ENCODE measurements around the gene PCNP.
"Not testable (repeated sequence)": the region's sequence is repeated elsewhere in the genome, so short reads cannot be mapped to it uniquely, and the experiment has no call there.

Gene PCNP

DNA sequence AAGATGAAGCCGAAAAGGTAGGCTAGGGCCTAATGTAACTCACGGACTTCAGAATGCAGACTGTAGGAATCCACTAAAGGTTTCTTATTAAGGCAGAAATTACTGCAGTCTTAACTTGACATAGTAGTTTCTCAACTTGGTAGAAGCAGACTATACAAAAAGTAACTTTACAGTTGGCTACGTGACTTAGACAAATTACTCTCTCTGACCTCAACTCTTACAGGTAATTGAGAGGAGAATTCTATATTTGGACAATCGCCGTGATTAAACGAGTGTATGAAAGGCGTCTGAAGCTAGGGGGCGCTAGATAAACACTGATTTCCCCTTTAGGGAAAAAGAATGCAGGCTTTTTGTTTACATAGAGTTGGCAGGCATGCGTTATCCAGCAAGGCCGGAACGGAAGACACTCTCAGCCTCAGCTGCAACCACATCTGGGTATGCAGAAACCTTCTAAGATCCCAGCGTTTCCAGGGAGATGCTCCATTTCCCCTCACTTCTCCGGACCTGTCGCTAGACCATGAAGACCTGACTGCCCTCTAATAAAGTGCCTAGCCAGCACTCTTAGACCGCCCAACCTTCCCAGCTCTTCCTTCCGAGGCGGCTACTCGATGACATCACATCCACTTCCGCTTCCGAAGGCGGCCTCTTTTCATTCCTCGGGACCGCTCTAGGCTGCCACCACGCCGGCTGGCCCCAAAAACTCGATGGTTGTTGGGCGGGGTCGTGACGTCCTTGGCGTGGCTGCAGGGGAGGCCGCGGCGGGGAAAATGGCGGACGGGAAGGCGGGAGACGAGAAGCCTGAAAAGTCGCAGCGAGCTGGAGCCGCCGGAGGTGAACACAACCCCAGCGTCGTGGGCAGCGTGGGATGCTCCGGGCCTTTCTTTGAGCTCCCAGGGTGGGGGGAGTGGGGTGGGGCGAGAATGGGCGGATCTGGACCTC, at the start of gene PCNP:
TSS of gene PCNP (plus strand) at position 732 of the 939 bp plus-strand sequence. CDS start at position 768, 36 bp downstream.
- peak; percentile 99 for DNase-seq (ENCODE audit: low spot score)

GRCh38 chr3:101527441-101527840, 46.5 kb upstream of the PCNP start:
- no peak for DNase-seq (ENCODE audit: low spot score)

DNA sequence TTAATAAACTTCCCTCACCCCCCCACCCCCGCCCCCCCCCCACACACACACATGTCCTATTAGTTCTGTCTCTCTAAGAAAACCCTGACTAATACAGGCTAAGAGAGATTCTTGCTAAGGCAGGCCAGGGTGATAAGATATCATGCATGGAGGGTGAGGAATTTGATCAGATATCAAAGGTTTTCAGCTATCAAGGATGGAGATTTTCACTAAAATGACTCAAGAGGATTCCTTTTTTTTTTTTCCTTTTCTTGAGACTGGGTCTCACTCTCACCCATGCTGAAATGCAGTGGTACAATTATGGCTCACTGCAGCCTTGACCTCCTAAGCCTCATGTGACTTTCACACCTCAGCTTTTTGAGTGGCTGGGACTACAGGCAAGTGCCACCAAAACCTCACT, 46.1 kb upstream of the PCNP start:
- no peak for DNase-seq (ENCODE audit: low spot score)

DNA sequence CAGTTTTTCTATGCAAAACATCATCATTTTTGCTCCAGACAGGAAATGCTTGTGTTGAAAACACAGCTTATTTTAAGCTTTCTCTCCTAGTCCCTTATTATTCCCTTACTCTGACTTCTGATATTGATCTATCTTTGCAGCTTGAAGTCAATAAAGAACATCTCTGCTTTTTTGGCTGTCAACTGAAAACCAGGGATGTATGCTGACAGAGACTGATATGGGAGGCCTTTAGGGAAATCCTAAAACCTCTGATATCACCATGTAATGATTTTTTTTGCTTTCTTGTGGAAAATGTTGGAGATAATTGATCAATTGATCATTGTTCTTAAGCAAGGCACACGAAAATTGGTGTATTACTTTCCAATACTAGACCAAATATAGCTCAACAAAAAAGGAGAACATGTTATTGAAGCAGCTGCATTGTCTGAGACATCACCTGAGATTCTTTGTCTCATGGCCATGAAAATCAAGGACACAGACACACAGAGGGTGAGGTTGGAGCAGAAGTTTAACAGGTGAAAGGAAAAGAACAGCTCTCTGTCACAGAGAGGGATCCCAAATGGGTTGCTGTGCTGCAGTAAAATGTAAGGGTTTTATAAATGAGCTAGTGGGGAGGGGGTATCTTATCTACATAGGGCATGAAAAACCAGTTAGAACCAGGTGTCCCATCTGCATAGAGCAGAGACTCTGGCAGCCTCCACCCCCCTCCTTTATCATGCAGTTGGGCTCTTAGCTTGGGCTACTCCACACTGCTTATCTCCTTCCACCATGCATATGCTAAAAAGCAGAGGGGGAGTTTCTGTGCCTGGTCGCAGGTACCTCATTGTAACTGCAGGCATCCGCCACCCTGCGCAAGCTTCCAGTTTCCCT, 43.9 kb upstream of the PCNP start:
- DNase-seq (ENCODE audit: low spot score) = no peak

DNA sequence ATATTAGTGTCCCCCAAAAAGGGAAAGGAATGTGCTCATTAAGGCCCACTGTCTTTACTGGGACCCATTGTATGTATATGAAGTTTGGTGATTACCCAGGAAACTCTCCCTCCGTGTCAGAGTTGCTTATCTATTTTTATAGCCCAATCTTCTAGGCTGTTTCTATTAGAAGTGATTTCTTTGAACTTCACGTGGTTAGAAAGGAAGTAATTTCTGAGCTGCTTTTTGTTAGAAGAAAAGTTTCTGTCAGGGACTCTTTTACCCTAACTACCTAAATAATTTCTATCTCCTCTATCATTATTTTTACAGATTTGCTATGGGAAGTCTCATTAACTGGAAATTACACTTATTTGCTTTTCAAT, 43.3 kb upstream of the PCNP start:
- DNase-seq (ENCODE audit: low spot score) = no peak

GRCh38 chr3:101531473-101532086, 42.4 kb upstream of the PCNP start:
- no peak for DNase-seq (ENCODE audit: low spot score)

DNA sequence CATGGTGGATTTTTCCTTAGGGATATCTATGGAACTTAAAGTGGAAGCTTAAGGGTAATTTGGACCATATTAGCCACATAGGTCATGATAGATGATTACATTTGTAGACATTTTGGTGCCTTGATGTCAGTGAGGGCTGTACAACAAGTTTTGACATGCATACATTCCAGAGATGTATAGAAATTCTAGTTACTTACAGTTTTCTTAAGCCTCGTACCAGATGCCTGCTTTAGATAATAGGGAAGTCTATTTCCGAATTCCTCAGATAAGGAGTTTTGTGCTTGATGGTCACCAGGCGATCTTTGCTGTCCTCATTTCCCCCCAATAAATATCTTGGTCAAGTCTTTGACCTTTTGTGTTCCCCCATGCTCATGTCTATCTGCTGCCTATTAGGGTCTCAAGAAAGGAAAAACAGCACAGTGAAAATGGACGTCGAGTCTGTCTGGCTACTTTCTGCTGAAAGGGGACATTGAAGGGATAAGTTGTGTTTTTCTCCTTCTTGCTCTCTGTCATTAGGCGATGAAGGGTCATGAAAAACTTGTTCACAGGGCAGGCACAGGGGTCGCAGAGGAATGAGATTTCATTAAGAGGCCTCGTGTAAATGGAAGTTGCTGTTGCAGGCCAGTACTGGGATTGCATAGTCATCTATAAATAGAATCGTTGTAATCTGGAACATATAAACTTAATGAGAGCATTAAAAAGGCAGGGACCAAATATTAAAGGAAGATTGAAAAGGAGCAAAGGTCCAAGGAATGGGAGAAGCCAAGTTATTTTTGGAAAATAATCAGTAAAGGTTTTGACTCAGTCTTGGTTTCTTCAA, 41.0 kb upstream of the PCNP start:
- DNase-seq (ENCODE audit: low spot score) = no peak

DNA sequence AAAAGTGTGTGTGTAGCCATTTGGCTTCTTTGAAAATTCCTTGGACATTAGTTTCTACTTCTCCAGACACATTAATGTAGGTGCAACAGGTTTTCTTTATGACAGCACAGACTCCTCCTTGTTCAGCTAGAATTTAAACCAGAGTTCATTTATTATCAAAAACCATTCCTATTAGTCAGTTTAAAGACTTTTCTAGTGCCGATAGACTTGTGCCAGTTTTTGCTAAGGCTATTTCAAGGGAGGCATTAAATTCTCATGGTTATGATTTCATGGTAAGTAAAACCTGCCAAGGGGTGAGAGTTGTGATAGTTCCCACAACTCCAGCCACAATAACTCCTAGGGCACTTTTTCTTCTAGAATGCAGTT, 40.4 kb upstream of the PCNP start:
- DNase-seq (ENCODE audit: low spot score) = no peak

GRCh38 chr3:101535221-101535620, 38.8 kb upstream of the PCNP start:
- no peak for DNase-seq (ENCODE audit: low spot score)

- no peak for DNase-seq (ENCODE audit: low spot score)
These were observed 37.7 kb upstream of the PCNP start for GRCh38 chr3:101536266-101536665.

DNA sequence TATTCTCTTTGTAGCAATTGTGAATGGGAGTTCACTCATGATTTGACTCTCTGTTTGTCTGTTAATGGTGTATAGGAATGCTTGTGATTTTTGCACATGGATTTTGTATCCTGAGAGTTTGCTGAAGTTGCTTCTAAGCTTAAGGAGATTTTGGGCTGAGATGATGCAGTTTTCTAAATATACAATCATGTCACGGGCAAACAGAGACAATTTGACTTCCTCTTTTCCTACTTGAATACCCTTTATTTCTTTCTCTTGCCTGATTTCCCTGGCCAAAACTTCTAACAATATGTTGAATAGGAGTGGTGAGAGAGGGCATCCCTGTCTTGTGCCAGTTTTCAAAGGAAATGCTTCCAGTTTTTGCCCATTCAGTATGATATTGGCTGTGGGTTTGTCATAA, 37.0 kb upstream of the PCNP start:
- not testable (repeated sequence) for DNase-seq (ENCODE audit: low spot score)

DNA sequence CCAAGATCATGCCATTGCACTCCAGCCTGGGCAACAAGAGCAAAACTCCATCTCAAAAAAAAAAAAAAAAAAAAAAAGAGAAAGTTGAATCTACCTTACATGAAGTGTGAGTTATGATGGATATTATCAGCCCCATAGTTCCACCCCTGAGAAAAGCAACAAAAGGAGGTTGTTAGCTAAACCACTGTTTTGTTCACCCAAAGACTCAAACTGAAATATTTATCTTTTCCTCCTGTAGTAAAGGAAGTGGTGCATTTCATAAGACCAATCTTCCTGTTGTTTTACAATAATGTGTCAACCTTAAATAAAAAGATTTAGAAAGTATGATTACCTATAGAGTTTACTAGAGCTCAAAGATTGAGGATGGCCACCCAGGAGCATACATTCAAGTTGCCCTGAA, 31.0 kb upstream of the PCNP start:
- no peak for DNase-seq (ENCODE audit: low spot score)

- no peak for DNase-seq (ENCODE audit: low spot score)
These were observed 29.7 kb upstream of the PCNP start for GRCh38 chr3:101544161-101544850.

DNA sequence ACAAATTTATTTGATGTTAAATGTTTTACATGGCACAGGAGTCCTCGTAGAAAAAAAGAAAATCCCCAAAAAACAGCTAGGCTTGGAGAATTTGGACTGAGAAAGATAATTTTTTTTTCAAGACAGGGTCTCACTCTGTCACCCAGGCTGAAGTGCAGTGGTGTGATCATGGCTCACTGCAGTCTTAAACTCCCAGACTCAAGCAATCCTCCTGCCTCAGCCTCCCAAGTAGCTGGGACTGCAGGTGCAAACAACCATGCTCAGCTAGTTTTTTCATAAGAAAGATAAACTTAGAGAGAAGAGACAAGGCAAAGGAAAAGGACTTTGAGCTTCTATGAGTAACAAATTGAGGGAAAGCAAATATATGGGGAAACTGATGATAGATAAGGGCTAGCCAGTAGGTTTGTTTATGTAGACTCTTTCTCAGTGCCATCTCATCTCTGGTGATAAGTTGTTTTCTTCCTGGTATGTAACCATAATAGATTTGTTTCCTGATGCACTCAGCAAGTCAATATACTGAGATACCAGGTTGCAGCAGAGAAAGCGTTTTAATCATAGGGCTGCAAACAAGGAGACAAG, 25.4 kb upstream of the PCNP start:
- no peak for DNase-seq (ENCODE audit: low spot score)

DNA sequence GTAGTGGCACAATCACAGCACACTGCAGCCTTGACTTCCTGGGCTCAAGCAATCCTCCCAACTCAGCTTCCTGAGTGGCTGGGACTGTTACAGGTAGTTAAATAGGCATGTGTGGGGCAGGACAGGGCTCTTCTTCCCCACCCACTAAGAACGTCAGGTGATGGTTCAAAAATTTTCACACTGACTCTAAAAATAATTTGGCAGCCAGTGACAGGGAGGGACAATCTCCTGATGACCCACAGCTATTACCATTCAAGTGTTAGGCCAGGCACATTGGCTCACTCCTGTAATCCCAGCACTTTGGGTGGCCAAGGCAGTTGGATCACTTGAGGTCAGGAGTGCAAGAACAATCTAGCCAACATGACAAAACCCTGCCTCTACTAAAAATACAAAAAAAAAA, 24.5 kb upstream of the PCNP start:
- no peak for DNase-seq (ENCODE audit: low spot score)

- DNase-seq (ENCODE audit: low spot score) = not testable (repeated sequence)
These were observed 22.5 kb upstream of the PCNP start for GRCh38 chr3:101551359-101552081.

DNA sequence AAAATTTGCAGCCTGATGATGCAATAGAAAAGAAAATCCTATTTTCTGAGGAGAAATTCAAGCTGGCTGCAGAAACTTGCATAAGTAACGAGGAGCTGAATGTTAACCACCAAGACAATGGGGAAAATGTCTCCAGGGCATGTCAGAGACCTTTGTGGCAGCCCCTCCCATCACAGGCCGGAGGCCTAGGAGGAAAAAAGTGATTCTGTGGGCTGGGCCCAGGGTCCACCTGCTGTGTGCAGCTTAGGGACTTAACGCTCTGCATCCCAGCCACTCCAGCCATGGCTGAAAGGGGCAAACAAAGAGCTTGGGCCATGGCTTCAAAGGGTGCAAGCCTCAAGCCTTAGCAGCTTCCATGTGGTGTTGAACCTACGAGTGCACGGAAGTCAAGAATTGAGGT, 20.6 kb upstream of the PCNP start:
- DNase-seq (ENCODE audit: low spot score) = not testable (repeated sequence)

- DNase-seq (ENCODE audit: low spot score) = no peak
These were observed 17.9 kb upstream of the PCNP start for GRCh38 chr3:101556064-101556463.

DNA sequence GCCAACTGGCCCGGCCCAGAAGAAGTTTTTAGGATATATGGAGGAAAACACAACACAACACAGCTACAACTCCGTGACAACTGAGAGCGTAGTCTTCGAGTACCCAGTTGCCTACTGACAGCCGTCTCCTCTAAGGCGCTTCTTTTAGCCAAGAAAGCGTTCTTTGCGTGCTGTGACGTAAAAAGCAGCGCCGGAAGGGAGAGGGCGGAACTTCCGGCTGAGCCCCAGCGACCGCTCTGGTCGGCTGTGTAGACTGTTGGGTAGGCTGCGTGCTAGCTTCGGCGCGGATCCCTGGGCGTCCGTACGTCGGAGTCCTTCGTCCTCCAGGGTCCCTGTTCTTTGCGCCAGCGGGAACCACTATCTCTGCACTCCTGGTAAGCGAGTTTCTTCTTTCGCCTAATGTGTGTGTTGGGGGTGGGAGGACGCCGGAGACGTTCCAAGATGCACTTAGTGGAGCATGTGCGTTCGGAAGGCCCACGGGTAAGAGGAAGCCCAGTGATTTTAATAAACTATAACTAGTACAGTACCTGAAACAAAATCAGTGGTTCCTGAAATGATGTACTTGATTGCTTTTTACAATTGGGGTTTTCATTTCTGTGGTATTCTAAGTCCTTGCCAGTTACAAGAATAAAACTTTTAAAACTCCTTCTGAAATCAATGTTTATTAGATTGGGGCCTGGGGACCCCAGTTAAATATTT, 12.2 kb upstream of the PCNP start, which contains the start of gene TRMT10C:
TSS of gene TRMT10C (plus strand) at position 239 of the 699 bp plus-strand sequence. CDS start 2,914 bp downstream, outside the sequence.
- peak; percentile 96 for DNase-seq (ENCODE audit: low spot score)
